HEK293 (cell line): ENCODE results near the gene CREBRF.

Source experiments
- GLIS2 ChIP-seq: fragments of 450-650 bp; formaldehyde crosslinking; IDR thresholded peaks from 2 replicates; pipeline ENCODE4 v1.5.1; 2016; ENCODE audit warnings: missing biosample characterization, missing genetic modification characterization
- MZF1 ChIP-seq: fragments of 450-650 bp; formaldehyde crosslinking; IDR thresholded peaks from 2 replicates; pipeline ENCODE4 v1.5.1; 2017; ENCODE audit warnings: missing biosample characterization, missing genetic modification characterization, borderline replicate concordance
- REPIN1 ChIP-seq: fragments of 450-650 bp; formaldehyde crosslinking; IDR thresholded peaks from 2 replicates; pipeline ENCODE4 v1.5.1; 2017; ENCODE audit warnings: missing biosample characterization, missing genetic modification characterization, low read depth
- SP3 ChIP-seq: fragments of 450-650 bp; formaldehyde crosslinking; IDR thresholded peaks from 2 replicates; pipeline ENCODE4 v1.5.1; 2016; ENCODE audit warnings: missing biosample characterization, missing genetic modification characterization
- TCF7L2 ChIP-seq: IDR thresholded peaks from 2 replicates; pipeline ENCODE4 v1.6.1; 2011; ENCODE audit warnings: low read depth, mild to moderate bottlenecking, inconsistent platforms, low read length, moderate library complexity, borderline replicate concordance
- WT1 ChIP-seq: fragments of 450-650 bp; formaldehyde crosslinking; IDR thresholded peaks from 2 replicates; pipeline ENCODE4 v1.5.1; 2016; ENCODE audit warnings: missing biosample characterization, missing genetic modification characterization
- YY2 ChIP-seq: fragments of 450-650 bp; formaldehyde crosslinking; IDR thresholded peaks from 2 replicates; pipeline ENCODE4 v1.5.1; 2016; ENCODE audit warnings: missing biosample characterization, missing genetic modification characterization
- ZBTB20 ChIP-seq: fragments of 450-650 bp; formaldehyde crosslinking; IDR thresholded peaks from 2 replicates; pipeline ENCODE4 v1.5.1; 2016; ENCODE audit warnings: missing biosample characterization, missing genetic modification characterization
- ZEB2 ChIP-seq: fragments of 450-650 bp; formaldehyde crosslinking; IDR thresholded peaks from 2 replicates; pipeline ENCODE4 v1.5.1; 2016; ENCODE audit warnings: missing biosample characterization, missing genetic modification characterization
- ZFP37 ChIP-seq: fragments of 450-650 bp; formaldehyde crosslinking; IDR thresholded peaks from 2 replicates; pipeline ENCODE4 v1.5.1; 2016; ENCODE audit warnings: missing biosample characterization, missing genetic modification characterization
- ZNF114 ChIP-seq: fragments of 450-650 bp; formaldehyde crosslinking; IDR thresholded peaks from 2 replicates; pipeline ENCODE4 v1.5.0; 2017; ENCODE audit warnings: missing biosample characterization, missing genetic modification characterization
- ZNF132 ChIP-seq: fragments of 450-650 bp; formaldehyde crosslinking; IDR thresholded peaks from 2 replicates; pipeline ENCODE4 v1.5.1; 2017; ENCODE audit warnings: missing biosample characterization, missing genetic modification characterization, borderline replicate concordance
- ZNF138 ChIP-seq: fragments of 450-650 bp; formaldehyde crosslinking; IDR thresholded peaks from 2 replicates; pipeline ENCODE4 v1.5.1; 2016; ENCODE audit warnings: missing biosample characterization, missing genetic modification characterization, borderline replicate concordance
- ZNF426 ChIP-seq: fragments of 450-650 bp; formaldehyde crosslinking; IDR thresholded peaks from 2 replicates; pipeline ENCODE4 v1.5.1; 2017; ENCODE audit warnings: missing biosample characterization, missing genetic modification characterization, mild to moderate bottlenecking, inconsistent platforms, moderate library complexity
- ZNF530 ChIP-seq: fragments of 450-650 bp; formaldehyde crosslinking; IDR thresholded peaks from 2 replicates; pipeline ENCODE4 v1.5.1; 2016; ENCODE audit warnings: low read depth, missing biosample characterization, missing genetic modification characterization
- ZNF561 ChIP-seq: fragments of 450-650 bp; IDR thresholded peaks from 2 replicates; pipeline ENCODE4 v1.5.1; 2018; ENCODE audit warnings: missing biosample characterization, missing genetic modification characterization, borderline replicate concordance
- ZNF654 ChIP-seq: fragments of 450-650 bp; formaldehyde crosslinking; IDR thresholded peaks from 2 replicates; pipeline ENCODE4 v1.5.1; 2016; ENCODE audit warnings: low read depth, missing biosample characterization, missing genetic modification characterization
- ZNF664 ChIP-seq: fragments of 450-650 bp; formaldehyde crosslinking; IDR thresholded peaks from 2 replicates; pipeline ENCODE4 v1.5.1; 2016; ENCODE audit warnings: missing biosample characterization, missing genetic modification characterization
- ZNF777 ChIP-seq: fragments of 450-650 bp; formaldehyde crosslinking; IDR thresholded peaks from 2 replicates; pipeline ENCODE4 v1.5.1; 2017; ENCODE audit warnings: missing biosample characterization, missing genetic modification characterization, borderline replicate concordance
- ZNF830 ChIP-seq: fragments of 450-650 bp; IDR thresholded peaks from 2 replicates; pipeline ENCODE4 v1.5.0; 2018; ENCODE audit warnings: missing biosample characterization, missing genetic modification characterization, low read depth, mild to moderate bottlenecking, moderate library complexity
- TF ChIP-seq, protein P1 (sequence below): fragments of 450-650 bp; formaldehyde crosslinking; IDR thresholded peaks from 2 replicates; pipeline ENCODE4 v1.5.1; 2016; ENCODE audit warnings: missing biosample characterization, missing genetic modification characterization
- TF ChIP-seq, protein P2 (sequence below): fragments of 450-650 bp; formaldehyde crosslinking; IDR thresholded peaks from 2 replicates; pipeline ENCODE4 v1.5.1; 2016; ENCODE audit warnings: missing biosample characterization, missing genetic modification characterization
- TF ChIP-seq, protein P3 (sequence below): fragments of 450-650 bp; formaldehyde crosslinking; IDR thresholded peaks from 2 replicates; pipeline ENCODE4 v1.5.1; 2016; ENCODE audit warnings: missing biosample characterization, missing genetic modification characterization
- TF ChIP-seq, protein P4 (sequence below): fragments of 450-650 bp; formaldehyde crosslinking; IDR thresholded peaks from 2 replicates; pipeline ENCODE4 v1.5.1; 2016; ENCODE audit warnings: missing biosample characterization, missing genetic modification characterization
- TF ChIP-seq, protein P5 (sequence below): fragments of 450-650 bp; formaldehyde crosslinking; IDR thresholded peaks from 2 replicates; pipeline ENCODE4 v1.5.1; 2016; ENCODE audit warnings: missing biosample characterization, missing genetic modification characterization
- TF ChIP-seq, protein P6 (sequence below): fragments of 450-650 bp; formaldehyde crosslinking; IDR thresholded peaks from 2 replicates; pipeline ENCODE4 v1.5.1; 2017; ENCODE audit warnings: missing biosample characterization, missing genetic modification characterization
- TF ChIP-seq, protein P7 (sequence below): IDR thresholded peaks from 2 replicates; pipeline ENCODE4 v1.6.1; 2011; ENCODE audit warnings: mild to moderate bottlenecking, low read depth, low read length, borderline replicate concordance

The CREBRF gene

DNA sequence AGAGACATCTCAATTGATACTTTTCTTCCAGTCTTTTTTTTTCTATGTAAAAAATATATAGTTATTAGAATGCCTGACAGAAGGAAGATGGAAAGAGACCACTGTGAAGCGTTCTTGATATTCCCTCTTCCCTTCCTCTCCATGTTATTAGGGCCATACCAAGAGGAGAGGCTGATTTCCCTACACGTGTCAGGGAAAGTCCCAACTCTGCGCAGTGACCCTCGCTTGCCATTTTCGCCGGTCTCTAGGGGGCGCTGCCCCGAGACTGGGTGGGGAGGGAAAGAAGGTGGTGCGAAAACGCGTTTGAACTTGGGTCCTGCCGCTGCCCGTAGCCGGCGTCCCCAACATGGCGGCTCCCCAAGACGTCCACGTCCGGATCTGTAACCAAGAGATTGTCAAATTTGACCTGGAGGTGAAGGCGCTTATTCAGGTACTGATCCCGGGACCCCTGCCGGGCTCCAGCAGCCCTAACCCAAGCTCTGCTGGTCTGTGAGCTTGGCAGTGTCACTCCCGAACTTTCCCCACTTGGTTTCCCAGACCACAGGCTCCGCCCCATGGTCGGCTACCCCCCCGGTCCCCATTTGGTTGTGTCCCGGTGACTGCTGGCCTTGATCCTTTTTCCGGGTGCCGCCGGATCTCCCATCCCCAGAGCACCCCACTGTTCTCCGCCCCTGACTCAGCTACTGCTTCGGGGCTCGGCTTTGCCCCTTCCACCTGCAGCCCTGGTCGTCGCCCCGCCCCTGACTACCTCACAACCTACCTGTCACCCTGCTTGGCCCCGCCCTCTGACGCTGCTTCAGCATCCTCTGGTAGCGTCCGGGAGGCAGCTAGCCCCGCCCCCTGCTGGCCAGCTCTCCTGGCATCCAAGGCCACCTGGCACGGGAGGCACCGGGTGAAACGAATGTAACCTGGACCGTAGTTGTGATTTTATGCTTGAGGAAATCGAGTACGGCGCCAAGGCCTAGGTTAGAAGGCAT lies 88.3 kb downstream of the CREBRF start, which contains the start of gene BNIP1 (continued):
- peak; percentile 41 for TF ChIP-seq ZNF654
- TF ChIP-seq, protein P1, sequence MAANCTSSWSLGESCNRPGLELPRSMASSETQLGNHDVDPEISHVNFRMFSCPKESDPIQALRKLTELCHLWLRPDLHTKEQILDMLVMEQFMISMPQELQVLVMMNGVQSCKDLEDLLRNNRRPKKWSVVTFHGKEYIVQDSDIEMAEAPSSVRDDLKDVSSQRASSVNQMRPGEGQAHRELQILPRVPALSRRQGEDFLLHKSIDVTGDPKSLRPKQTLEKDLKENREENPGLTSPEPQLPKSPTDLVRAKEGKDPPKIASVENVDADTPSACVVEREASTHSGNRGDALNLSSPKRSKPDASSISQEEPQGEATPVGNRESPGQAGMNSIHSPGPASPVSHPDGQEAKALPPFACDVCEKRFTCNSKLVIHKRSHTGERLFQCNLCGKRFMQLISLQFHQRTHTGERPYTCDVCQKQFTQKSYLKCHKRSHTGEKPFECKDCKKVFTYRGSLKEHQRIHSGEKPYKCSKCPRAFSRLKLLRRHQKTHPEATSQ (tag by site-specific recombination), result peak; percentile 67
- TF ChIP-seq, protein P2, sequence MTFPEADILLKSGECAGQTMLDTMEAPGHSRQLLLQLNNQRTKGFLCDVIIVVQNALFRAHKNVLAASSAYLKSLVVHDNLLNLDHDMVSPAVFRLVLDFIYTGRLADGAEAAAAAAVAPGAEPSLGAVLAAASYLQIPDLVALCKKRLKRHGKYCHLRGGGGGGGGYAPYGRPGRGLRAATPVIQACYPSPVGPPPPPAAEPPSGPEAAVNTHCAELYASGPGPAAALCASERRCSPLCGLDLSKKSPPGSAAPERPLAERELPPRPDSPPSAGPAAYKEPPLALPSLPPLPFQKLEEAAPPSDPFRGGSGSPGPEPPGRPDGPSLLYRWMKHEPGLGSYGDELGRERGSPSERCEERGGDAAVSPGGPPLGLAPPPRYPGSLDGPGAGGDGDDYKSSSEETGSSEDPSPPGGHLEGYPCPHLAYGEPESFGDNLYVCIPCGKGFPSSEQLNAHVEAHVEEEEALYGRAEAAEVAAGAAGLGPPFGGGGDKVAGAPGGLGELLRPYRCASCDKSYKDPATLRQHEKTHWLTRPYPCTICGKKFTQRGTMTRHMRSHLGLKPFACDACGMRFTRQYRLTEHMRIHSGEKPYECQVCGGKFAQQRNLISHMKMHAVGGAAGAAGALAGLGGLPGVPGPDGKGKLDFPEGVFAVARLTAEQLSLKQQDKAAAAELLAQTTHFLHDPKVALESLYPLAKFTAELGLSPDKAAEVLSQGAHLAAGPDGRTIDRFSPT (tag by site-specific recombination), result peak; percentile 87
- TF ChIP-seq, protein P3, sequence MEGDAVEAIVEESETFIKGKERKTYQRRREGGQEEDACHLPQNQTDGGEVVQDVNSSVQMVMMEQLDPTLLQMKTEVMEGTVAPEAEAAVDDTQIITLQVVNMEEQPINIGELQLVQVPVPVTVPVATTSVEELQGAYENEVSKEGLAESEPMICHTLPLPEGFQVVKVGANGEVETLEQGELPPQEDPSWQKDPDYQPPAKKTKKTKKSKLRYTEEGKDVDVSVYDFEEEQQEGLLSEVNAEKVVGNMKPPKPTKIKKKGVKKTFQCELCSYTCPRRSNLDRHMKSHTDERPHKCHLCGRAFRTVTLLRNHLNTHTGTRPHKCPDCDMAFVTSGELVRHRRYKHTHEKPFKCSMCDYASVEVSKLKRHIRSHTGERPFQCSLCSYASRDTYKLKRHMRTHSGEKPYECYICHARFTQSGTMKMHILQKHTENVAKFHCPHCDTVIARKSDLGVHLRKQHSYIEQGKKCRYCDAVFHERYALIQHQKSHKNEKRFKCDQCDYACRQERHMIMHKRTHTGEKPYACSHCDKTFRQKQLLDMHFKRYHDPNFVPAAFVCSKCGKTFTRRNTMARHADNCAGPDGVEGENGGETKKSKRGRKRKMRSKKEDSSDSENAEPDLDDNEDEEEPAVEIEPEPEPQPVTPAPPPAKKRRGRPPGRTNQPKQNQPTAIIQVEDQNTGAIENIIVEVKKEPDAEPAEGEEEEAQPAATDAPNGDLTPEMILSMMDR (tag by site-specific recombination), result peak; percentile 94
- TF ChIP-seq SP3 (tag by site-specific recombination), result peak; percentile 86
- peak; percentile 76 for TF ChIP-seq ZEB2 (tag by site-specific recombination)
- TF ChIP-seq ZNF664 (tag by site-specific recombination), result peak; percentile 43; the same call in 1 of the 2 replicates
- TF ChIP-seq ZNF138 (tag by site-specific recombination), result no peak
- no peak for TF ChIP-seq ZNF426 (tag by site-specific recombination)
- no peak for TF ChIP-seq ZNF530
- peak; percentile 90 for TF ChIP-seq GLIS2 (tag by site-specific recombination)
- TF ChIP-seq ZNF114 (tag by site-specific recombination), result no peak
- peak; percentile 56; the same call in 1 of the 2 replicates for TF ChIP-seq ZBTB20
- TF ChIP-seq, protein P4, sequence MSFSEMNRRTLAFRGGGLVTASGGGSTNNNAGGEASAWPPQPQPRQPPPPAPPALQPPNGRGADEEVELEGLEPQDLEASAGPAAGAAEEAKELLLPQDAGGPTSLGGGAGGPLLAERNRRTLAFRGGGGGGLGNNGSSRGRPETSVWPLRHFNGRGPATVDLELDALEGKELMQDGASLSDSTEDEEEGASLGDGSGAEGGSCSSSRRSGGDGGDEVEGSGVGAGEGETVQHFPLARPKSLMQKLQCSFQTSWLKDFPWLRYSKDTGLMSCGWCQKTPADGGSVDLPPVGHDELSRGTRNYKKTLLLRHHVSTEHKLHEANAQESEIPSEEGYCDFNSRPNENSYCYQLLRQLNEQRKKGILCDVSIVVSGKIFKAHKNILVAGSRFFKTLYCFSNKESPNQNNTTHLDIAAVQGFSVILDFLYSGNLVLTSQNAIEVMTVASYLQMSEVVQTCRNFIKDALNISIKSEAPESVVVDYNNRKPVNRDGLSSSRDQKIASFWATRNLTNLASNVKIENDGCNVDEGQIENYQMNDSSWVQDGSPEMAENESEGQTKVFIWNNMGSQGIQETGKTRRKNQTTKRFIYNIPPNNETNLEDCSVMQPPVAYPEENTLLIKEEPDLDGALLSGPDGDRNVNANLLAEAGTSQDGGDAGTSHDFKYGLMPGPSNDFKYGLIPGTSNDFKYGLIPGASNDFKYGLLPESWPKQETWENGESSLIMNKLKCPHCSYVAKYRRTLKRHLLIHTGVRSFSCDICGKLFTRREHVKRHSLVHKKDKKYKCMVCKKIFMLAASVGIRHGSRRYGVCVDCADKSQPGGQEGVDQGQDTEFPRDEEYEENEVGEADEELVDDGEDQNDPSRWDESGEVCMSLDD (tag by site-specific recombination), result peak; percentile 95
- peak; percentile 72 for TF ChIP-seq WT1
- TF ChIP-seq ZNF777, result no peak
- no peak for TF ChIP-seq ZNF830 (tag by site-specific recombination)
- TF ChIP-seq, protein P5, sequence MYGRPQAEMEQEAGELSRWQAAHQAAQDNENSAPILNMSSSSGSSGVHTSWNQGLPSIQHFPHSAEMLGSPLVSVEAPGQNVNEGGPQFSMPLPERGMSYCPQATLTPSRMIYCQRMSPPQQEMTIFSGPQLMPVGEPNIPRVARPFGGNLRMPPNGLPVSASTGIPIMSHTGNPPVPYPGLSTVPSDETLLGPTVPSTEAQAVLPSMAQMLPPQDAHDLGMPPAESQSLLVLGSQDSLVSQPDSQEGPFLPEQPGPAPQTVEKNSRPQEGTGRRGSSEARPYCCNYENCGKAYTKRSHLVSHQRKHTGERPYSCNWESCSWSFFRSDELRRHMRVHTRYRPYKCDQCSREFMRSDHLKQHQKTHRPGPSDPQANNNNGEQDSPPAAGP (tag by site-specific recombination), result peak; percentile 93
- peak; percentile 87; the same call in 1 of the 2 replicates for TF ChIP-seq ZNF561 (tag by site-specific recombination)
- TF ChIP-seq, protein P6, sequence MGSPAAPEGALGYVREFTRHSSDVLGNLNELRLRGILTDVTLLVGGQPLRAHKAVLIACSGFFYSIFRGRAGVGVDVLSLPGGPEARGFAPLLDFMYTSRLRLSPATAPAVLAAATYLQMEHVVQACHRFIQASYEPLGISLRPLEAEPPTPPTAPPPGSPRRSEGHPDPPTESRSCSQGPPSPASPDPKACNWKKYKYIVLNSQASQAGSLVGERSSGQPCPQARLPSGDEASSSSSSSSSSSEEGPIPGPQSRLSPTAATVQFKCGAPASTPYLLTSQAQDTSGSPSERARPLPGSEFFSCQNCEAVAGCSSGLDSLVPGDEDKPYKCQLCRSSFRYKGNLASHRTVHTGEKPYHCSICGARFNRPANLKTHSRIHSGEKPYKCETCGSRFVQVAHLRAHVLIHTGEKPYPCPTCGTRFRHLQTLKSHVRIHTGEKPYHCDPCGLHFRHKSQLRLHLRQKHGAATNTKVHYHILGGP (tag by site-specific recombination), result no peak
- TF ChIP-seq, protein P7, sequence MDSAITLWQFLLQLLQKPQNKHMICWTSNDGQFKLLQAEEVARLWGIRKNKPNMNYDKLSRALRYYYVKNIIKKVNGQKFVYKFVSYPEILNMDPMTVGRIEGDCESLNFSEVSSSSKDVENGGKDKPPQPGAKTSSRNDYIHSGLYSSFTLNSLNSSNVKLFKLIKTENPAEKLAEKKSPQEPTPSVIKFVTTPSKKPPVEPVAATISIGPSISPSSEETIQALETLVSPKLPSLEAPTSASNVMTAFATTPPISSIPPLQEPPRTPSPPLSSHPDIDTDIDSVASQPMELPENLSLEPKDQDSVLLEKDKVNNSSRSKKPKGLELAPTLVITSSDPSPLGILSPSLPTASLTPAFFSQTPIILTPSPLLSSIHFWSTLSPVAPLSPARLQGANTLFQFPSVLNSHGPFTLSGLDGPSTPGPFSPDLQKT, result no peak
- peak; percentile 61; the same call in 1 of the 2 replicates for TF ChIP-seq REPIN1
- peak; percentile 96 for TF ChIP-seq YY2 (tag by site-specific recombination)
- TF ChIP-seq TCF7L2, result peak; percentile 32; the same call in 1 of the 2 replicates
- no peak for TF ChIP-seq ZNF132 (tag by site-specific recombination)
- no peak for TF ChIP-seq MZF1
- peak; percentile 93 for TF ChIP-seq ZFP37 (tag by site-specific recombination)
